Measurements from ENCODE around the gene NLRX1. TPM values are rescaled to one million over a fixed set of nuclear protein-coding genes. Genes with fewer than 3 reads are reported as not detected.

Gene NLRX1
- total and polyA plus RNA-seq, 10 of the 15 experiments (the other 5 are each of a cell fraction or from before 2014, with no cell fraction given) = 0.85 to 18.5 (median 10.0) TPM

DNA sequence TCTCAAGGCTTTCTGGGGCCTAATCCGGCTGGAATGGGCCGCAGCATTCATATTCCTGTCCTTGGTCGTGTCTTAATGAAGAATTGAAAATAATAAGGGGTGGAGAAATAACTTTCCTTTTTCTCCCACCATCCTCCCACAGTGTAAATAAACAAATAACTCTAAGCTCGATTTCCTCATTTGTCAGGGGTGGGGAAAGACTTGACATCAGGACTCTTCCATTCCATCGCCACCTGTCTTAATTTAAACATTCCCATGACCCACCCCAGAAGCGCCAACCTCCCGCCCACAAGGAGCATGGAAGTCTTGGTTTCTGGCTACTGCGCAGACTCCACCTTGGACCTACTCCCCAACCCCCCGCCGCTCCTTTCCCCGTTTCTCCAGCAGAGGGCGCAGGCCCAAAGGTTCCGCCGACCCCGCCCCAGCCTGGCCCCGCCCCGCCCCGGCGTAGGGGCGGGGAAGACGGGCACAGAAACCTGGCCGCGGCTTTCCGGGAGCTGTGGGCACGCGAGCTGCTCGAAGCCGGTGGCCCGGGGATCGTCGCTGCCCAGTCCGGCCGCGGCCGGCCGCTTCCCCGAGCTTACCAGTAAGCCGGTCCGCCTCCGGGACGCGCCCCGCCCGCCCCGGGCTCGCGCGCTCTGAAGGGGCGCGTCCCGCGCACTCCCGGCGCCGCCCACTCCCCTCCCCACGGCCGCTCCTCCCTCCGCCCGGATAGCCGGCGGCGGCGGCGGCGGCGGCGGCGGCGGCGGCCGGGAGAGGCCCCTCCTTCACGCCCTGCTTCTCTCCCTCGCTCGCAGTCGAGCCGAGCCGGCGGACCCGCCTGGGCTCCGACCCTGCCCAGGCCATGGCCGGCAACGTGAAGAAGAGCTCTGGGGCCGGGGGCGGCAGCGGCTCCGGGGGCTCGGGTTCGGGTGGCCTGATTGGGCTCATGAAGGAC, 37.3 kb downstream of the NLRX1 start, which contains the start of gene CBL:
Gene CBL, plus strand, starts transcription at position 766 of the 937 bp plus-strand sequence. Its CDS starts 79 bp downstream, at position 845.
- Histone ChIP-seq H4K20me1 (ENCODE audit: control insufficient read depth, insufficient read depth) (no peaks in the 10 kb centered on the region; the same call in 1 of the 2 replicates), H3K36me3 (ENCODE audit: control insufficient read depth in 2 of 2, insufficient read depth in 2 of 2, low read length in 1 of 2) (no peaks in the 10 kb centered on the region), H3K4me1 (ENCODE audit: control insufficient read depth, insufficient read depth, low read length) (peaks cover 9% of the 10 kb centered on the region), H3K27me3 (replicated peaks in 1 of 2; ENCODE audit: control insufficient read depth in 2 of 2, insufficient read depth in 2 of 2, low read length in 1 of 2) (no peaks in the 10 kb centered on the region), H3K4me2 (ENCODE audit: control insufficient read depth, insufficient read depth) (peak within 1 kb of the TSS; percentile 86), H3K4me3 (peak within 1 kb of the TSS; percentile 93), H3K27ac (ENCODE audit: control insufficient read depth, insufficient read depth) (peak within 1 kb of the TSS; percentile 88), H3K79me2 (ENCODE audit: control insufficient read depth, insufficient read depth, low read length) (peaks cover 46% of the 10 kb centered on the region), H3K9me3 (replicated peaks; ENCODE audit: control insufficient read depth, insufficient read depth, low read length) (no peaks in the 10 kb centered on the region; the same call in 2 of the 3 replicates), H3K9ac (ENCODE audit: control insufficient read depth, insufficient read depth, low read length) (peak within 1 kb of the TSS; percentile 83), H2AFZ (ENCODE audit: control insufficient read depth, low read depth, low read length) (peak within 1 kb of the TSS; percentile 85)
- SMC1A ChIA-PET (ENCODE audit: uncharacterized antibody, unreplicated experiment) = interaction anchor here (0.6 to 4.0 kb wide), 9 partner anchors 9 to 139 kb away, joined by 3 to 42 read pairs (median 4); partner anchors contain the start of gene VPS11
- under 1% methylated on average over 53 of the region's 88 CpGs for WGBS (ENCODE audit: insufficient coverage, insufficient replicate concordance, low lambda C conversion rate, missing lambda C conversion rate)
- POLR2A ChIA-PET = interaction anchor here (0.5 to 2.4 kb wide), 18 partner anchors 10 to 413 kb away, joined by 3 to 20 read pairs (median 4); partner anchors contain the start of genes HINFP, HMBS and VPS11
- peak; percentile 27 for FAIRE-seq
- ATAC-seq = peak; percentile 91
- intact Hi-C loops (cut with micrococcal nuclease; ENCODE audit: unreplicated experiment) = loop anchor here (1.0 to 5.0 kb wide), 2 partner anchors 78 to 116 kb away; no protein-coding TSS in a partner anchor
- no TSS peak for BruUV-seq (replicated peaks)
- CTCF ChIA-PET = interaction anchor here (0.5 to 4.5 kb wide), 28 partner anchors 10 to 189 kb away, joined by 3 to 63 read pairs (median 4); partner anchors contain the start of genes DPAGT1, HMBS, NLRX1 and RNF26
- DNase-seq (ENCODE audit: low read depth, low spot score) = peak; percentile 47
- RAD21 ChIA-PET (ENCODE audit: unreplicated experiment) = interaction anchor here (0.9 to 3.6 kb wide), 14 partner anchors 10 to 138 kb away, joined by 3 to 44 read pairs (median 4); partner anchors contain the start of genes C2CD2L, HMBS and VPS11
- in situ Hi-C loops (cut with MboI) = no loop called here
- TF ChIP-seq, protein P1, sequence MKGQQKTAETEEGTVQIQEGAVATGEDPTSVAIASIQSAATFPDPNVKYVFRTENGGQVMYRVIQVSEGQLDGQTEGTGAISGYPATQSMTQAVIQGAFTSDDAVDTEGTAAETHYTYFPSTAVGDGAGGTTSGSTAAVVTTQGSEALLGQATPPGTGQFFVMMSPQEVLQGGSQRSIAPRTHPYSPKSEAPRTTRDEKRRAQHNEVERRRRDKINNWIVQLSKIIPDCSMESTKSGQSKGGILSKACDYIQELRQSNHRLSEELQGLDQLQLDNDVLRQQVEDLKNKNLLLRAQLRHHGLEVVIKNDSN (IDR thresholded peaks at IDR 0.05; ENCODE audit: borderline replicate concordance, extremely low read length, insufficient read depth, low read depth, low read length) = no peak
- no peak for TF ChIP-seq CBX5 (IDR thresholded peaks at IDR 0.05; ENCODE audit: low read depth)
- no peak for TF ChIP-seq EZH2 (IDR thresholded peaks at IDR 0.05; ENCODE audit: borderline replicate concordance, control insufficient read depth, low read depth, low read length)
- TF ChIP-seq ZNF207 (IDR thresholded peaks at IDR 0.05; ENCODE audit: borderline replicate concordance) = no peak
- TF ChIP-seq ZZZ3 (IDR thresholded peaks at IDR 0.05; ENCODE audit: control insufficient read depth, insufficient read length, low read depth) = no peak
- TF ChIP-seq, protein P2, sequence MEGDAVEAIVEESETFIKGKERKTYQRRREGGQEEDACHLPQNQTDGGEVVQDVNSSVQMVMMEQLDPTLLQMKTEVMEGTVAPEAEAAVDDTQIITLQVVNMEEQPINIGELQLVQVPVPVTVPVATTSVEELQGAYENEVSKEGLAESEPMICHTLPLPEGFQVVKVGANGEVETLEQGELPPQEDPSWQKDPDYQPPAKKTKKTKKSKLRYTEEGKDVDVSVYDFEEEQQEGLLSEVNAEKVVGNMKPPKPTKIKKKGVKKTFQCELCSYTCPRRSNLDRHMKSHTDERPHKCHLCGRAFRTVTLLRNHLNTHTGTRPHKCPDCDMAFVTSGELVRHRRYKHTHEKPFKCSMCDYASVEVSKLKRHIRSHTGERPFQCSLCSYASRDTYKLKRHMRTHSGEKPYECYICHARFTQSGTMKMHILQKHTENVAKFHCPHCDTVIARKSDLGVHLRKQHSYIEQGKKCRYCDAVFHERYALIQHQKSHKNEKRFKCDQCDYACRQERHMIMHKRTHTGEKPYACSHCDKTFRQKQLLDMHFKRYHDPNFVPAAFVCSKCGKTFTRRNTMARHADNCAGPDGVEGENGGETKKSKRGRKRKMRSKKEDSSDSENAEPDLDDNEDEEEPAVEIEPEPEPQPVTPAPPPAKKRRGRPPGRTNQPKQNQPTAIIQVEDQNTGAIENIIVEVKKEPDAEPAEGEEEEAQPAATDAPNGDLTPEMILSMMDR (IDR thresholded peaks at IDR 0.05 in 2 of 3, conservative IDR thresholded peaks at IDR 0.05 in 1 of 3; ENCODE audit: control insufficient read depth in 2 of 3, extremely low read depth in 1 of 3, insufficient read depth in 1 of 3, low read depth in 3 of 3, low read length in 3 of 3) = peak; percentile 85 to 92 (median 91)
- no peak for TF ChIP-seq CBX3 (IDR thresholded peaks at IDR 0.05; ENCODE audit: borderline replicate concordance, low read depth)
- TF ChIP-seq RAD51 (IDR thresholded peaks at IDR 0.05) = no peak
- TF ChIP-seq HDGF (IDR thresholded peaks at IDR 0.05) = no peak
- no peak for TF ChIP-seq PAX5 (IDR thresholded peaks at IDR 0.05; ENCODE audit: borderline replicate concordance, low read depth, low read length)
- TF ChIP-seq JUNB (IDR thresholded peaks at IDR 0.05) = no peak
- TF ChIP-seq CHD2 (IDR thresholded peaks at IDR 0.05; ENCODE audit: borderline replicate concordance, low read depth, low read length) = peak; percentile 77
- TF ChIP-seq, protein P3, sequence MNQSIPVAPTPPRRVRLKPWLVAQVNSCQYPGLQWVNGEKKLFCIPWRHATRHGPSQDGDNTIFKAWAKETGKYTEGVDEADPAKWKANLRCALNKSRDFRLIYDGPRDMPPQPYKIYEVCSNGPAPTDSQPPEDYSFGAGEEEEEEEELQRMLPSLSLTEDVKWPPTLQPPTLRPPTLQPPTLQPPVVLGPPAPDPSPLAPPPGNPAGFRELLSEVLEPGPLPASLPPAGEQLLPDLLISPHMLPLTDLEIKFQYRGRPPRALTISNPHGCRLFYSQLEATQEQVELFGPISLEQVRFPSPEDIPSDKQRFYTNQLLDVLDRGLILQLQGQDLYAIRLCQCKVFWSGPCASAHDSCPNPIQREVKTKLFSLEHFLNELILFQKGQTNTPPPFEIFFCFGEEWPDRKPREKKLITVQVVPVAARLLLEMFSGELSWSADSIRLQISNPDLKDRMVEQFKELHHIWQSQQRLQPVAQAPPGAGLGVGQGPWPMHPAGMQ (IDR thresholded peaks at IDR 0.05; ENCODE audit: borderline replicate concordance) = no peak
- TF ChIP-seq BMI1 (IDR thresholded peaks at IDR 0.05; ENCODE audit: borderline replicate concordance) = no peak
- TF ChIP-seq POLR2A (IDR thresholded peaks at IDR 0.05; ENCODE audit: low read depth, low read length) = peak; percentile 81
- TF ChIP-seq ZNF217 (IDR thresholded peaks at IDR 0.05) = peak; percentile 41; the same call in 1 of the 2 replicates
- no peak for TF ChIP-seq NFXL1 (IDR thresholded peaks at IDR 0.05; ENCODE audit: borderline replicate concordance)
- TF ChIP-seq SPI1 (IDR thresholded peaks at IDR 0.05; ENCODE audit: borderline replicate concordance, insufficient read depth, low read depth, low read length) = no peak
- 0 out of 2 replicates have a peak, but pooled peaks have one; percentile 25 for TF ChIP-seq NBN (IDR thresholded peaks at IDR 0.05)

Measured in GM12878 (cell line).